Activated naive CD4-positive, alpha-beta T cell treated with Interleukin-2 at 50 U/mL for 16 hours (primary cell): Measurements from ENCODE around the gene FGD4.
"Not testable (repeated sequence)": the region's sequence is repeated elsewhere in the genome, so short reads cannot be mapped to it uniquely, and the experiment has no call there.

ENCODE experiments used
- DNase-seq: peaks from one replicate; pipeline ENCODE4 v3.0.0-alpha.2; 2020

The FGD4 gene

GRCh38 chr12:32525802-32526201 lies 126.4 kb downstream of the FGD4 start:
- DNase-seq = not testable (repeated sequence)

DNA sequence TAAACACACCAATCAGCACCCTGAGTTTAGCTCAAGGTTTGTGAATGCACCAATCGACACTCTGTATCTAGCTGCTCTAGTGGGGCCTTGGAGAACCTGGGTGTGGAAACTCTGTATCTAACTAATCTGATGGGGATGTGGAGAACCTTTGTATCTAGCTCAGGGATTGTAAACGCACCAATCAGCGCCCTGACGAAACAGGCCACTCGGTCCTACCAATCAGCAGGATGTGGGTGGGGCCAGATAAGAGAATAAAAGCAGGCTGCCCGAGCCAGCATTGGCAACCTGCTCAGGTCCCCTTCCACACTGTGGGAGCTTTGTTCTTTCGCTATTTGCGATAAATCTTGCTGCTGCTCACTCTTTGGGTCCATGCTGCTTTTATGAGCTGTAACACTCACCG lies 127.0 kb downstream of the FGD4 start:
- not testable (repeated sequence) for DNase-seq

- no peak for DNase-seq
Observed at GRCh38 chr12:32532422-32532821, 133.1 kb downstream of the FGD4 start.

GRCh38 chr12:32532951-32533350 lies 133.6 kb downstream of the FGD4 start:
- DNase-seq = no peak

DNA sequence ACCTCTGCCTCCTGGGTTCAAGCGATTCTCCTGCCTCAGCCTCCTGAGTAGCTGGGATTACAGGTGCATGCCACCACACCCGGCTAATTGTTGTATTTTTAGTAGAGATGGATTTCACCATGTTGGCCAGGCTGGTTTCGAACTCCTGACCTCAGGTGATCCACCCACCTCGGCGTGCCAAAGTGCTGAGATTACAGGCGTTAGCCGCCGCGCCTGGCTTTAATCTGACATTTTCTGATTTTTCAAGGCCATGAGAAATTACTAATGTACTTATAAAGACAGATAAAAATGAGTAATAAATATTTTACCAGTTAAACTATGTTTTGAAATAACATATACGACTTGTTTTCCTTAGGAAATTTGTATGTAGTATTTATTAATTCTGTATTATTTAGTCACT lies 134.1 kb downstream of the FGD4 start:
- not testable (repeated sequence) for DNase-seq

DNA sequence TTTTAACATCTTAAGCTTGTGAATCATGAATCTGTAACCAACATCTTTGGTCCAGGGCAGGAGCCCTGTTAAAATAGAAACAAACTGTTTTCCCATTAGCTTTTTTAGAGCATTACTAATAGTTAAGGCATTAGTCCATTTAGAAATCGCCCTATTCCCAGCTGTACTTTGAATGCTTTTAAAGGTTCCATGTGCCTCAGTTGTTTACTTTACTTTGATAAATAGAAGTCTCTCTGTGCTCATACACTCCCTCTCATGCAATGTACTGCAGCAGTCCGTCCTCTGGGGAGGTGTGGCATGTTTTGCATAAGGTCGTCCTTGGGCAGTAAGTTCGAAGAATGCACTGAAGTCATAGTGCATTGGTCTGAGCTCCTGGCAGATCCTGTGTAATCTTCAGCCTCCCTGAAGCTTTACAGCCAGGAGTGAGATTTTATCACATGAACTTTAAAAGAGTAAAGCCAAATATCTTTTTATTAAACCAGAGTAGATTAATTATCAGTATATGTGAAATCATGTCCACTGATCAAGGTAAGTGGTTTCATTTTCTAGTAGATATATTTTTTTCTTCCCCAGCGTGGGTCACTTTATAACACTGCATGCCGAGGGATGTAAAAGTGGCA lies 134.7 kb downstream of the FGD4 start:
- DNase-seq = no peak

DNA sequence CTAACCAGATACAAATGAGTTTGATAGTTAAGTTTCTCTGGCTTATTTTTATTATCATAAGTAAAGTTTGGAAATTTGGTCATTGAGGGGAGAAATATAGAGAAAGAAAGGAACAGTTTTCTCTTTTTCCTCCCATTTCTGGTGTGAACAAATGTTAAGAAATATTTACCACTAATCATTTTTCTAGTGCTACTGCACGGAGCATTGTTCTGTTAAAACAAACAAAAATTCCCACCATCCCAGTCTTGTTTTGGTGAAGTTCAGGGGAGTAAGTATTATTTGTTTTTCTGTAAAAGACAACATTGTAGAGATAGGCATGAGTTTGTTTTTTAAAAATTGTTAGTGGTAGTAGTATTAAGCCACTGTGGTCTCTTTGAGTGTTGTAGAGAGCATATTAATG lies 135.3 kb downstream of the FGD4 start:
- no peak for DNase-seq

GRCh38 chr12:32535288-32535999 lies 136.1 kb downstream of the FGD4 start:
- no peak for DNase-seq

DNA sequence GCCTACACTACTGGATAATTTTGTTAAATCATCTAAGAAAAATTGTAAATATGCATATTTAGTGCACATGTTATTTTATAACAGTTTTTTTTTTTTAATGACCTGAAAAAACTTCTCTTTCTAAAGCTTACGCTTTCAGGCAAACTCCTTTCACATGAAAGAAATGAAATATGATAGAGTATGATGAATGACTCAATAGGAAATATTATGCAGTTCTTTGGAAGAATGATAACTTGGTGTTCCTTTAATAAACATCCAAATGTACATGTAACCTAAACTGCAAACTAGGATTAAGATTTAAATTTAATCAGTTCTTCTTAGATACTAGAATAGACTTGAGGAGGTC lies 136.6 kb downstream of the FGD4 start:
- no peak for DNase-seq

DNA sequence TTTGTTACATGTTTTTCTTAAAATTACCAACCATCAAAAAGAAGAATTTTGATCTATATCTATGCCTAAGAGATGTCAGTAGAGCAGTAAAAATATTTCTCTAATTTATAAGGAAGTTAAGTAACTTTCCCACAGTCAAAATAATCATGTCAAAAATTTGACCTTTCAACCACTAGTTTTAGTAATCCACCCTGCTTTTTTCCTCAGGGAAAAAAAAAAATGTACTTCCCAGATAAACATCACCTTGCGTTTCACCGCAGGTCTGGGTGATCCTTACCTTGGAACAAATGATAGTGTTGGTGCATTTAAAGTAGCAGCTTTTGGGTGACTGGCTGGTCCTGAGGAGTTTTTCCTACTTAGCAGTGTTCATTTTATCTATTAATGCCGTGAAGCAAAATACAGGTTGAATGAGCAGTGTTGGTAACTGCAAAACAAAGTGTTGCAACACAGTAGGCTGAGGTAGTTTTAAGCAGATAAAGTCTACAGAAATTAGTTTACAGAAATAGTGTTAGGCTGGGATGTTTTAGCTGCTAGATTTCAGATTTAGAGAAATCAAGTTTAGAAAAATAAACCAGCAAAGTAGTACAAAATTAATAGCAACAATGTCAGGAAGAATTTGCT lies 142.5 kb downstream of the FGD4 start:
- no peak for DNase-seq

GRCh38 chr12:32542428-32543229 lies 143.3 kb downstream of the FGD4 start:
- DNase-seq = no peak

DNA sequence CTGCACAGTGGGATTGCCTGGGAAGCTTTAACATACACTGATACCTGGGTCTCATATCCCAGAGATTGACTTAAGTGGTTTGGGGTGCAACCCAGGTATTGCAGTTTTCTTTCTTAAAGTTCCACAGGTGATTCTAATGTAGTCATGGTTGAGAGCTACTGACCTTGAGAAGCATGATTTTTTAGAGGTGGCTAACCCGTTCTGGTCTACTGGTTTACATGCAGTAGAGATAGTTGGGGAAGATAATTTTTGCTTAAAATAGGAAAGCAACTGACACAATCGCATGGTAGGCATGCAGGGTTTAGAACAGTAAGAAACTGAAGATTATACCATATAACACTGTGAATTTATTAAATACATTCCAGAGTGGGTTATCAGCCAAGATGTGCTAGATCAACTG lies 145.5 kb downstream of the FGD4 start:
- no peak for DNase-seq

GRCh38 chr12:32545413-32545980 lies 146.1 kb downstream of the FGD4 start:
- DNase-seq = no peak

DNA sequence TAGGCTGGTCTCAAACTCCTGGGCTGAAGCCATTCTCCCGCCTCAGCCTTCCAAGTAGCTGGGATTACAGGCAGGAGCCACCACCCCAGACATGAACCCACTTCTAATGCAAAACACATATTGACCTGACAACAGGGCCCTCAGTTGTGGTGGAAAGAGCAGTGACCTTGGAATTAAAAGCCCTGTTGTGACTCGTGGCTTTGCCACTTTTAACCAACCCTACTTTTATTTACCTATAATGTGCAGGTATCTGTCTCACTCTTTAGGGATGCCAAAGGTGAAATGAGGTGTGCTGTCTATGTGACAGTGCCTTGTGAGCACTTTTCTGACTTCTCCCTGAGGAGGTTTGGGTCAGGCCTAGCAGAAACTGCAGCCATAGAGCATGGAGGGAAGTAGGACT lies 146.9 kb downstream of the FGD4 start:
- no peak for DNase-seq

- no peak for DNase-seq
Observed at GRCh38 chr12:32548691-32549281, 149.4 kb downstream of the FGD4 start.

- DNase-seq = no peak
Observed at GRCh38 chr12:32549675-32550079, 150.3 kb downstream of the FGD4 start.

GRCh38 chr12:32551058-32551457 lies 151.7 kb downstream of the FGD4 start:
- no peak for DNase-seq

- no peak for DNase-seq
Observed at GRCh38 chr12:32558903-32559302, 159.5 kb downstream of the FGD4 start.

GRCh38 chr12:32559434-32559833 lies 160.1 kb downstream of the FGD4 start:
- DNase-seq = no peak

DNA sequence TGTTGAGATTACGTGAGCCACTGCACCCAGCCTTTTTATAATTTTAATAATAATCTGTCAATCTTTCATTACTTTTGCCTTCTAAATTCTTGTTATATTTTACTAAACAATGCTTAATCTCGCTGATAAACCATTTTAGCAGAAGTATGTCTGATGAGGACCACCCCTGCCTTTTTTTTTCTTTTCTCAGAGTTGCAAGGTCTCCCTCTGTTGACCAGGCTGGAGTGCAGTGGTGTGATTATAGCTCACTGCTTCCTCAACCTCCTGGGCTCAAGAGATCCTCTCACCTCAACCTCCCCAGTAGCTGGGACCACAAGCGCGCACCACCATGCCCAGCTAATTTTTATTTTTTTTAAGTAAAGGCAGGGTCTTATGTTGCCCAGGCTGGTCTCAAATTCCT lies 161.2 kb downstream of the FGD4 start:
- DNase-seq = no peak

DNA sequence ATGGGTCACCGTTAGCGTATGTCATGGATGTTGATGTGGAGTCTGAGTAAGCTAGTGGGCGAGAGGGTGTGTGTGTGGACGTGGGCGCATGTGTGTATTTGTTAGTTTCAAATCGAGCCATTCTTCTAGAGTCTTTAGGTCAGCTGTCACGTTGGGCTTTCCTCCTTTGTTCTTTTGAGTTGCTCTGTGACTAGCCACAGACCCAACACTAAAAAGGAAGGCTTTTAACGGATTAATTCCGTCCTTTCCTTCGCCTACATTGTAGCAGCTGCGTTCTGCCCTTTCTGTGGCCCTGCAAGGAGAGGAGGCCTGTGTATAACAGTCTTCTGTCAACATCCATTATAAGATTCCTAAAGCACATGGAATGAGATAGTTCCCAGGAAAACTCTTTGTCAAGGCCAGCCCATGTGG lies 162.6 kb downstream of the FGD4 start:
- DNase-seq = no peak

DNA sequence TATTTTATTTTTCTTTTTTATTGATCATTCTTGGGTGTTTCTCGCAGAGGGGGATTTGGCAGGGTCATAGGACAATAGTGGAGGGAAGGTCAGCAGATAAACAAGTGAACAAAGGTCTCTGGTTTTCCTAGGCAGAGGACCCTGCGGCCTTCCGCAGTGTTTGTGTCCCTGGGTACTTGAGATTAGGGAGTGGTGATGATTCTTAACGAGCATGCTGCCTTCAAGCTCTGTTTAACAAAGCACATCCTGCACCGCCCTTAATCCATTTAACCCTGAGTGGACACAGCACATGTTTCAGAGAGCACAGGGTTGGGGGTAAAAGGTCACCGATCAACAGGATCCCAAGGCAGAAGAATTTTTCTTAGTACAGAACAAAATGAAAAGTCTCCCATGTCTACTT lies 163.1 kb downstream of the FGD4 start:
- DNase-seq = not testable (repeated sequence)
